AG09309 (cell line): ENCODE results near the gene CCM2.

Experiments
- DNase-seq: peaks from one replicate; pipeline ENCODE4 v3.0.0-alpha.2; 2010; ENCODE audit warnings: low read depth
- H3K4me3 ChIP-seq: 2 replicates; pipeline ENCODE4 v1.5.1; 2011; ENCODE audit warnings: mild to moderate bottlenecking, low read depth, low read length, moderate library complexity; ENCODE audit not compliant: control insufficient read depth
- TF ChIP-seq, protein P1 (sequence below): IDR thresholded peaks from 2 replicates; pipeline ENCODE4 v1.5.1; 2011; ENCODE audit warnings: mild to moderate bottlenecking, low read depth, low read length, inconsistent platforms; ENCODE audit not compliant: insufficient read depth, control insufficient read depth; ENCODE audit errors: missing control alignments

CCM2 gene

DNA sequence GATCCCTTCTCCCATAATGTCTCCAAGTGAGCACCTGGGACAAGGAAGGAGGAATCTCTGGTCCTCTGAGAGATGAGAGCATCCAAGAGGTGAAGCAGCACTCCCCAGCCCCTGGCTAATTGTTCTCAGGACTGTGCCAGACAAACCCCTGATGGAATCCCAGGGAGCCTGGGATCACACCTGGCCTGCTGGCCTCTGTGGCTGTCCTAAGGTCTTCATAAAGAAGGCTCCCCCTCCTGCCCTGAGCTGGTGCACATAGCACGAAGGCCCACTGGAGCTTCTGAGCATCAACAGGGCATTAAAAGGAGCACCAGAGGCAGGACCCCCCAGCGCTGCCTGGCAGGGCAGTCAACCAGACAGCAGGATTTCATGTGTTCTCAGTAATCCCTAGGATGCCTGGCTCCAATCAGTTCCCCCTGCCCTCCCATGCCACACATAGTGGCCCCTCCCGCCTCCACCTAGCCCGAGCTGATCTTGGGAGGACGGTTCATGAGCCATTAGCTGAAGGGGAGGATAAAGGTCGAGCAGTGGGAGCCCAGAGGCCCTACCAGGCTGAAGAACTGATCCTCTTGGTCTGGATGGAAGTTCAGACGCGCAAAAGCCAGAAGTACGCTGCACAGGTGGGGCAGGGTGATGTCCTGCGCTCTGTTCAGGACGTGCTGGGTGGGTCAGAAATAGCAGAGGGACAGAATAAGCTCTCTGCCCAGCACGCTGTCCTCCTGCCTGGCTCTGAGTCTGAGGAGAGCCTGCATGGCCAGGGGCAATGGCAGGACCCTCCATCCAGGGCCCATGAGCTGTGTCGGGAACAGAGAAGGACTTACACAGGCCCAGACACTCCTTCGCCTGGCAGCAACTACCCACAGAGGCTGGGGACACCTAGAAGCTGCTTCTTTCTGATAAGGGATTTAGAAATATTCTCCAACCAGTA is 103.0 kb downstream of the CCM2 start:
- H3K4me3 ChIP-seq = no peak overlapping the region
- no peak for DNase-seq
- TF ChIP-seq, protein P1, sequence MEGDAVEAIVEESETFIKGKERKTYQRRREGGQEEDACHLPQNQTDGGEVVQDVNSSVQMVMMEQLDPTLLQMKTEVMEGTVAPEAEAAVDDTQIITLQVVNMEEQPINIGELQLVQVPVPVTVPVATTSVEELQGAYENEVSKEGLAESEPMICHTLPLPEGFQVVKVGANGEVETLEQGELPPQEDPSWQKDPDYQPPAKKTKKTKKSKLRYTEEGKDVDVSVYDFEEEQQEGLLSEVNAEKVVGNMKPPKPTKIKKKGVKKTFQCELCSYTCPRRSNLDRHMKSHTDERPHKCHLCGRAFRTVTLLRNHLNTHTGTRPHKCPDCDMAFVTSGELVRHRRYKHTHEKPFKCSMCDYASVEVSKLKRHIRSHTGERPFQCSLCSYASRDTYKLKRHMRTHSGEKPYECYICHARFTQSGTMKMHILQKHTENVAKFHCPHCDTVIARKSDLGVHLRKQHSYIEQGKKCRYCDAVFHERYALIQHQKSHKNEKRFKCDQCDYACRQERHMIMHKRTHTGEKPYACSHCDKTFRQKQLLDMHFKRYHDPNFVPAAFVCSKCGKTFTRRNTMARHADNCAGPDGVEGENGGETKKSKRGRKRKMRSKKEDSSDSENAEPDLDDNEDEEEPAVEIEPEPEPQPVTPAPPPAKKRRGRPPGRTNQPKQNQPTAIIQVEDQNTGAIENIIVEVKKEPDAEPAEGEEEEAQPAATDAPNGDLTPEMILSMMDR = no peak

DNA sequence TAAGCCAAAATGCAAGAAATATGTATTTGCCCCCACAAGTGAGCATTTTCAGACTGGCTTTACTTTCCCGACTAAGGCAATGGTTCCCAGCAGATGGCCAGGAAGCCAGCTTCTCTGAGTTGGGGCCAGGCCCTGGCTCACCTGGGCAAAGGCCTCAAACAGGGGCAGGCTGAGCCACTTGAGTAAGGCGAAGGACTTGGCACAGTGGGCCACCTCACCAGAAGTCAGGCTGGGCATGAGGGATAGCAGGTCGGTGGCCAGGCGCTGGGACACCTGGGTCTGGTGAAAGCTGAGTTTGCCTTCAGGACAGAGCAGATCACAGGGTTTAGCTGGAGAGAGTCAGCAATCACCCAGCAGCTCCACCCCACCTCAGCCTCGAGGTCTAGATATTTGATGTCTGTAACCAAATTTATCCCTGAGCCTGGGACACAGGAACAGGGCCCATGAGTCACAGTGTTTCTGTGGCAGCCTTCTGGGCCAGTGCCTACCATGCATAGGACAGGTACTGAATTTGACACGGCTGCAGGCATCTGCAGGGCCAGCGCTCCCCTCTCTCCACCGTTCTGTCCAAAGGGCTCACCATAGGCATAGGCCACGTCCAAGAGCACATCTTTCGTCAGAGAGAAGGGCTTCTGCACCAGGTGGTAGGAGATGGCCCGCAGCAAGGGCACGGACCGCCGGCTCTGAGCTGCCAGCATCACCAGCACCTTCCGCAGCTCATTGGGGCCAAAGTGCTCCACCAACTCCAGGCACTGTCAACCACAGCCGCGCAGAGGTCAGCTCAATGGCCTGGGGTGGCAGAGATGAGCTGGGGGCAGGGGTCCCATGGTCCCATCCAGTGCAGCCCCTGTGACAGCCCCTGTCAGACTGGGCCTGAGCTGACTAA is 104.2 kb downstream of the CCM2 start:
- TF ChIP-seq, protein P1 = no peak
- DNase-seq = no peak
- H3K4me3 ChIP-seq = no peak overlapping the region

DNA sequence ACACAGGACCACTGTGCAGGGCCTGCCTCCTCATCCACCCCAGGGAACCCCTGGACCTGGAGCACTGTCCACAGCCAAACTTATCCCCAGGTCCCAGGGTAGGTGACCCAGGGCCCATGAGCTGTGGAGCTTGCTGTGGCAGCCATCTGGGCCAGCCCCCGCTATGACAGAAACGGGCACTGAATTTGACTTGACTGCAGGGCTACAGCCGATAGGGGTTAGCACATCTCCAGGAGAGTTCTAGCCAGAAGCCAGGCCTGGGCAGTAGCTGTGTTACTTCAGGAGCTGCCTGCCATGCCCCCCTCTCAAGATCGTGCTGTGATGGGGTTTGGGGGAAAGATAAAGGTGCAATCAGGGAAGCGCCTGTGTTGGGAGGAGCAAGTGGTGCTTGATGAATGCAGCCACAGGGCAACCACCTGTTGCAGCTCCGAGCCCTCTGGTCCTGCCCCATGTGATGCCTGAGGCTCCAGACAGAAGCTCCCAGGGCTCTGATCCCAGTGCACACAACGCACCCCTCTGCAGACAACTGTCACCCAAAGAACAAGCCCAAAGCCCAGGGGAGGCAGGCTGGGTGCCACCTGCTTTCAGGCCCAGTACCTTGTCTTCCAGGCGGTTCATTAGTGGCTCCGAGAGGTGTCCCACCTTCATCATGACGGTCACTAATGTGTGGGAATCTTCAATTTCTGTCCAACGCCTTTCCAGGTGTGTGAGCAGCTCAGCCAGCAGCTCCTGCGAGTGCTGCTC is 105.0 kb downstream of the CCM2 start:
- no peak for DNase-seq
- H3K4me3 ChIP-seq = no peak overlapping the region
- TF ChIP-seq, protein P1 = no peak

DNA sequence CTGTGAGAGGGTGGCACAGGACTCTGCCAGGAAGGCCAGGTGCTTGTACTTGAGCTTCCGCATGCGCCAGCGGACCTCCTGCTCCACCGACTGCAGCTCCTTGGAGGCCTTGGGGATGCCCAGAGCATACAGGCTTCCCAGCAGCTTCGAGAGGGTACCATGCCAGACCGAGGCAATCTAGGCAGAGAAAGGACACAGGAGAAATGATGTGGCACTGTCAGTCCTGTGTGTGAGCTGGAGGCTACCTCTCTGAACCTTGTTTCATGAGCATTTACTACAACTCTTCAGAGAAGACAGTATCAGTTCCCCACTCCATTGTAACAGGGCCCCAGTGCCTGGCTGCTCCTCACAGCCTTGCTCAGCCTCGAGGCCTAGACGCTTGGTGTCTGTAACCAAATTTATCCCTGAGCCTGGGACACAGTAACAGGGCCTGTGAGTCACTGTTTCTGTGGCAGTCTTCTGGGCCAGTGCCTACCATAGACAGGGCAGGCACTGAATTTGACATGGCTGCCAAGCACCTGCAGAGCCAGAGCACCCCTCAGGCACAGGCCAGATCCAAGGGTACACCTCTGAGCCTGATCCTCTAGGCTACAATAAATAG is 105.7 kb downstream of the CCM2 start:
- H3K4me3 ChIP-seq = no peak overlapping the region
- DNase-seq = no peak
- TF ChIP-seq, protein P1 = no peak

DNA sequence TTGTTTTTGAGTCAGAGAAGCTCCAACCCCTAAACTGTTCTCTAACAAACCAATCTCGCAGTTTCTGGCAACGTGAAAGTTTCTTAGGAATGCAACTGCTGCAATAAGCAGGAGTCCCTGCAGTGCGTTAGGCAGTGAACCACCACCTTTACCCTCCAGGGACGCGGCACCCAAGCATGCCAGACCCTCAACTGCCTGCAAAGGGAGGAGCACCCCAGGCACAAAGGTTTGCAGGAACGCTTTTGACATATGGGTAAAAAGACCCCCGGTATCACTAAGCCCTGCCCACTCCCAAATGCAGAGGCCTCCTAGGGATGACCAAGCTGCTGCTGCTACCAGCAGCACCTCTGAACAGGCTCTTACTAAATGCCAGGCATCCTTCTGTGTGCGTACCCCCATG is 106.8 kb downstream of the CCM2 start:
- DNase-seq = no peak
- TF ChIP-seq, protein P1 = no peak

DNA sequence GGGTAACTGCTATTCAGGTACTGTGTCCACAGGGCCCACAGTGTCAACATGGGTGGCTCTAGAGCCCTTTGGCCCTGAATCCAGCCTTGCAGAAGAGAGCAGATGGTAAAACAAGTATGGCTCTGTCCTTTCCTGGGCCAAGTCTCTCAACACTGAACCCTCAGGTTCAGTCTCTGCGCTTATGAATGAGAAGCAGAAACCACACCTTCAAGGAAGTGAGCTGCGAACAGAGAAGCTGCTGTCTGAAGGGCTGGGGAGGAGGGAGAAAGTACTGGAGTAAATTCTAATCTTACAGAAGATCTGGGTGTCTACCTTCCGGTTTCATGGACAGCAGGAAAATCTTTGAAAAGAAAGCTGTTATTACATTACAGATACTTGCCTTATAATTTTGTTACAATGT is 107.4 kb downstream of the CCM2 start:
- no peak overlapping the region for H3K4me3 ChIP-seq
- no peak for DNase-seq
- TF ChIP-seq, protein P1 = no peak

More for the DNA sequence above, 106.8 kb downstream of the CCM2 start:
- H3K4me3 ChIP-seq = no peak overlapping the region
